SK-N-MC (cell line): ENCODE measurements around the gene SLC35A2.
A peak's percentile ranks its signal among the peaks of the same experiment; 100 is the strongest.

Experiments
- EZH2 ChIP-seq: fragments of 200-600 bp; sonication (generic); IDR thresholded peaks from one replicate; pipeline ENCODE4 v1.6.1; 2017; ENCODE audit warnings: antibody characterized with exemption
- POLR2AphosphoS5 ChIP-seq: IDR thresholded peaks from 2 replicates; pipeline ENCODE4 v1.6.1; 2012; ENCODE audit warnings: mild to moderate bottlenecking, low read depth, low read length, borderline replicate concordance

- TF ChIP-seq POLR2AphosphoS5: peak; percentile 66; the same call in 1 of the 2 replicates
- no peak for TF ChIP-seq EZH2
Measured at GRCh38 chrX:48891402-48892288, 19.8 kb downstream of the SLC35A2 start.
